NCI-H82 treated with DMSO at 0.1 percent for 48 hours (cell line): Measurements from ENCODE around the gene MYCBP.
A peak's percentile ranks its signal among the peaks of the same experiment; 100 is the strongest.
"Not testable (repeated sequence)": the region's sequence is repeated elsewhere in the genome, so short reads cannot be mapped to it uniquely, and the experiment has no call there.

Experiments used
- DNase-seq: peaks from one replicate; lab custom pipeline; 2025; ENCODE audit not compliant: unreplicated experiment; lab: John Stamatoyannopoulos, UW

MYCBP gene, protein sequence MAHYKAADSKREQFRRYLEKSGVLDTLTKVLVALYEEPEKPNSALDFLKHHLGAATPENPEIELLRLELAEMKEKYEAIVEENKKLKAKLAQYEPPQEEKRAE

DNA sequence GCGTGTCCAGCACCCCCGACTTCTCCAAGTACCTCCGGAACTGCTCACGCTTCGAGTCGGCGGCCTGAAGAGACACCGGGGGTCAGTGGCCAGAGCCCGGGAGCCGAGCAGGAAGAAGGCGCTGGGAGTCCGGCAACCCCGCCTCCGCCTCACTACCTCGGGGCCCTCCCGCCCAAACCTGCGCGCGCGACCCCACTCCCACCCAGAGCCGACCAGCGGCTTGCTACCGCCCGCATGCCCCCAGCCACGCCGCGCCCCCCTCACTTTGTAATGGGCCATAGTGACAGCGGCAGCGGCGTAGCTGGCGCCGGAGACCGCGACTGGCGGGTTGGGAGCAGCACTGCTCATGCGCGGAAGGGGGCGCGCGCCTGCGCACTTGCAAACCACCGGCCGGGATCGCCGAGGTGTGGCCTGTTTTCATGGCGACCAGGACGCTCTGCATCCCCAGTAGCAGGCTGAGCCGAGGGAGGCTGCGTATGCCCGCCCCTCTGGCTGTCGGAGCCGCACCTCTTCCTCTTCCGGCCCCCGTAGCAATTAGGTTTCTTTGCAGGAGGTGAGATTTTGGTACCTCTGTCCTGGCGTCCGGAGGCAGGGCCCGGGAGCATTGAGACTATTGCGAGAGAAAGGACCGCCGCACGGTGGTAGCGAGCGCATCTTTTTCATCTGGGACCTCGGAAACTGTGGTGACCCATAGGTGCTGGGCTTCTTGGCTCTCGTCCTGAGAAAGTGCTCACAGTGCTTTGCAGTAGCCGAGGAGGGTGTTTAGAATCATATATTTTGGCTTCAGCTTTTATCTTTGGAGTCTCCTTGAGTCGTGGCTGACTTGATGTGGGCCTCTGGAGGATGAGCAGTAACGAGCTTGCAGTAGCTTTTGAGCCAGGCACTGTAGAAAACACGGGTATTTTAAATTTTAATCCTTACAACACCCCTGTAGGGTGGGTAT, at the start of gene MYCBP:
TSS of gene MYCBP (minus strand) at position 322 of the 943 bp plus-strand sequence. CDS start at position 279, 43 bp downstream.
- peak; percentile 87 for DNase-seq

DNA sequence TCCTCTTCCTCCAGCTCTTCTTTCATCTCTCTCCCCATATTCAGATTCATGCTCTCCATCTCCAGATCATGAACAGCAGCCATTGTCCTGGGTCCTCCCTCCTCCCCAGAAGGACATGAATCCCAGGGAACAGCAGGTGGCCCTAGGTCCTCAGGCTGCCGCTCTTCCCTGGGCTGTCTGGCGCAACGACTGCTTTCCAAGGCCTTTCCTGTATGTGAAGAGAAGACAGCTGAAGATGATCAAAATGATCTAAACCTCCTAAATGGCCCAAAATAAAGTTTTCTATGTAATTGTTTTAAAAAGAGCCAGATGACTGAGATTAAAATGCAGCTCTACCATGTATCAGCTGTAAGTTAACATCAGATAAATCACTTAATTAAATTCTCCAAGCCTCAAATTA, 46.0 kb upstream of the MYCBP start:
- DNase-seq: no peak

DNA sequence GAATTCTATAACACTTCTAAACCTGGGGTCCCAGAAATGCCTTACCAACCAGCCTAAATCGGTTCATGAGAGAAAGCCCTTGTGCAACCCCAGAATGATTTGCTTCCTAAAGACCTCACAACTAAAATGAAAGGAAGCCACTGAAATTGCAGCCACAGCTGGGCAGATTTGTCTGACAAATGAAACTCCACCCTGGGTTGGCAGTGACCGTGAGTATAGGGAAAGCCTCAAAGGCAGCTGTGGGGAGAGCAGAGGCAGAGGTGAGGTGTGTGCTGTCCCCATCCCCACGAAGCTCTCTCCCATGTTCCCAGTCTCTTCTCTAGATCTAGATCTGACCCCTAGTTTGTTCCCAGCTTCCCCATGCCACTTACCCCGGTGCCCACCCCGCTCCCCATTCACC, 45.4 kb upstream of the MYCBP start:
- DNase-seq: no peak

DNA sequence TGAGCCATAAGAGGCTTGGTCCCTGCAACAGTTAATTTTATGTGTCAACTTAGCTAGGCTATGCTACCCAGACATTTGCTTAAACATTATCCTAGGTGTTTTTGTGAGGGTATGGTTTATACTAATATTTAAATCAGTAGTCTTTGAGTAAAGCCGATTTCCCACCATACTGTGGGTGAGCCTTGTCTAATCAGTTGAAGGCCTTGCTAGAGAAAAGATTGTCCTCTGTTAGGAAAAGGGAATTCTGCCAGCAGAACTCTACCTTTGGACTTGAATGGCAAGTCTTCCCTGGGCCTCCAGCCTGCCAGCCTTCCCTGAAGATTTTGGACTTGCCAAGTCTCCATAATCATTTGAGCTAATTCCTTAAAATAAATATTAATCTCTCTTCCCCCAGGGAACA, 44.6 kb upstream of the MYCBP start:
- no peak for DNase-seq

DNA sequence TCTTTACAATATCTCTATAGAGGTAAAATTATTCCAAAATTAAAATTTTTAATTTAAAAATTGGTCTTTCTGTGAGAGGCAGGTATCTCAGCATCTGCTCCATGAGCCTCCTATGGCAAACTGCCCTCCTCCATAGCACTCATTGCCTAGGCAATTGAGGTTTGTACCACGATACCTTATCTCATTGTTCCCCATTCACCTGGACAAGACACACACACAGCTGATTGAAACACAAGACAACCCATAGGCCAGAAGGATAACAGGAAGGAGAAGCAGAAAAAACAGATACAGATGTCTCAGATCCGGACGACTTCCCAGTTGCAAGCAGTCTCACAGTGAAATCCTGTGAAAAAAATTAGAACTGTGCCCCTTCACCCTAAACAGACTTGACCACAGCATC, 44.2 kb upstream of the MYCBP start:
- no peak for DNase-seq

DNA sequence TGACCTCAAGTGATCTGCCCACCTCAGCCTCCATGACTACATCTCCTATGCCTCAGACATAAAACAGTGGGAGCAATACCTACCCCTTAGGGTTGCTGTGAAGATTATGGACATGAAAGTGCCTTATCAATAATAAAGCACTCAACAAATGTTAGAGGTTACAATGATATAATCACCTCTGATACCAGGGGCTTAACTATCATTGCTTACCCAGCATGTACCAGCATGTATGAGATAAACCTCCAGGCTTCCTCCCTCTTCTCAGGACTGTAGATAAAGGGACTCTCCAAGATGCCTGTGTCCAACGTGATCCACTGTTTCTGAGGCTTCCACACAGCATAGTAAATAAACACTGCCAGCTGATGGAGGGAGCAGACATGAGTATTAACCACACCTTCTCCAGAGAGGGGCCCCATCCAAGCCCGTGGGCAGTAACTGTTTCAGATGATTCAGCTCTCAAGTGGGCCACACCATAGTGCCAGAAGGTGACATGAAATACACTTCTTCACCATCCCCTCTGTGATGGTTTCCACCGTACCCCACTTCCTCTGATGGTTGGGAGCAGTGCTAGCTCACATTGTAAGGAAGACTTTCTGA, 42.3 kb upstream of the MYCBP start:
- DNase-seq: no peak

DNA sequence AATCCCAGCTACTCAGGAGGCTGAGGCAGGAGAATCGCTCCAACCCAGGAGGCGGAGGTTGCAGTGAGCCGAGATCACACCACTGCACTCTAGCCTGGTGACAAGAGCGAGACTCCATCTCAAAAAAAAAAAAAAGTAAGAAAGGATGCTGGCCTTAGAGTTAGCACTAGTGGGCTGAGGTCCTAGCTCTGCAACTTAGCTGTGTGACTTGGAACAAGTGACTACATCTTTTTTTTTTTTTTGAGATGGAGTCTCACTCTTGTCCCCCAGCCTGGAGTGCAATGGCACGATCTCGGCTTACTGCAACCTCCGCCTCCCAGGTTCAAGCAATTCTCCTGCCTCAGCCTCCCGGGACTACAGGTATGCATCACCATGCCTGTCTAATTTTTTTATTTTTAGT, 41.8 kb upstream of the MYCBP start:
- DNase-seq: not testable (repeated sequence)

DNA sequence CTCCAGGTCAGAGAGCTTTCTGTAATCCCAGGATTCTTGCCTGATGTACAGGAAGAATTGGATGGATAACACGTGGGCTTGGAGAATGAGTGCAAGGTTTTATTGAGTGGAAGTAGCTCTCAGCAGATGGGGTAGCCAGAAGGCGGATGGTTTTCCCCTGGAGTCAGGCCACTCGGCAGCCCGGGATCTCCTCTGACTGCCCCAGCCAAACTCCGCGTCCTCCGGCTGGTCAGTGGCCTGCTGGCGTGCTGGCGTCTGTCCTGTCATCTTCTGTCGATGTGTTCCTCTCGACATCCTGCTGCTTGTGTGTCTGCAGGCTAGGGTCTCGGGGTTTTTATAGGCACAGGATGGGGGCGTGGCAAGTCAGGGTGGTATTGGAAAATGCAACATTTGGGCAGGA, 35.7 kb upstream of the MYCBP start:
- DNase-seq: peak; percentile 43

DNA sequence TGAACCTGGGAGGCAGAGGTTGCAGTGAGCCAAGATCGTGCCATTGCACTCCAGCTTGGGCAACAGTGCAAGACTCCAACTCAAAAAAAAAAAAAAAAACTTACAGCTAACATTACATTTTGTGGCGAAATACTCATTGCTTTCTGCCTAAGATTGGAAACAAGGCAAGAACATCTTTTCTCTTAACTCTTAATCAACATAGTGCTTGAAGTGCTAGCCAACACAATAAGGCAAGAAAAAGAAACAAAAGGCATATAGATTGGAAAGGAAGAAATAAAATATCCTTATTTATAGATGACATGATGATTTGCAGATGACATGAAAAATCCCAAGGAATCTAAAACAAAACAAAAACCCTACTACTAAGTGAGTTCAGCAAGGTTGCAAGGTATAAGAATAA, 32.8 kb upstream of the MYCBP start:
- DNase-seq: no peak

DNA sequence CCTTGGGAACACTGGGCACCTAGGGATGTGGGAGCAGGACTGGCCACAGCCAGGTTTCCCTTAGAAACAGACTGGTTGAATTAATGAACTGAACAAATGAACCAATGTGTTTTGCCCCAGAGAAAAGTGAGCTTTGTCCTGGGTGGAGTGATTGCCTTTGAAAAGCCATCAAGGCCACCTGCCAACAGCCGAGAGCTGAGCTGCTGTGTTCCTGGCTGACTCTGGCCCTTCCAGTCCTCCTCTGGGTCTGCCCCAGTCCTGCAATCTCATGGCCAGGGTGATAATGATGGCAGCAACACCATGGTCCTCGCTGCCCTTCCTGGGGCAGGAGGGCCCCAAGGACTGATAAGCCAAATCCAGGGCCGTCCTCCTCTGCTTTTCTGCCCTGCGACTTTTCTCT, 26.4 kb upstream of the MYCBP start:
- DNase-seq: no peak

DNA sequence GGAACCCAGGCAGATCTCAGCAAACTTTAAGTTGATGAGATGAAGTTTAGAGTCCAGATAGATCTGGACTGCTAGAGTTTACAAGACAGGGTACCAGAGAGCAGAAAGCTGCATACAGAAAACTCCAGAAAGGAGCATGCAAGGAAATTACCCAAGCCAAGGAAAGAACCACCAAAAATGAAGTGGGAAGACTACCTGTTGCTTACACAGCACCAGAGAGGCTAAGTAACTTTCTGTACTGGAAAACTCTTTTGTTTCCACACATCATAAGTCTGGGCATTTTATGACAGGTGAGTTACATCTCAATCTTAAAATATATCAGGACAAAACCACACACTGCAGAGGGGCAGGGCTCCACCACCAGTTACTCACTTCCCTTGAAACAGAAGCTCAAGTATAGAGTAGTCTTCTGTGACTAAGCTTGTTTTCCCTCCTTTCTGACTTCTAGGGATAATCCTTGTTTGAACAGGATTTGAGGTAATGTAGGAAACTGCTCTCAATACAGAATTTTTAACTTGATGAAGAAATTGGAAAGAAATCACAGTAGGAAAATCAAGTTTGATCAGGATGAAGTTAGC, 25.6 kb upstream of the MYCBP start:
- DNase-seq: no peak

DNA sequence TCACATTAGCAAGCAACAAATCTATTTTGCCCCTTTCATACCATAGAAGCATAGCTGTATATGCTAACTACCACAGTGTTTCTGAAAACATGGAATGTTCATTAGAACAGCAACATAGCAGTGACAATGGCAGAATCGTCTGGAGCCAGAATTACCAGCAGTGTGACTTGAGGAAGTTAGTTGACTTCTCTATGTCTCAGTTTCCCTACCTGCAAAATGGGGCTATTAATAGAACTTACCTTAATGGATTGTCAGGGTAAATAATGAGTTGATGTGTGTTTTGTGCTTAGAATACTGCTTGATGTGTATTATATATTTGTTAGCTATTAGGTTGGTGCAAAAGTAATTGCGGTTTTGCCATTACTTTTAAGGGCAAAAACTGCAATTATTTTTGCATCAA, 23.0 kb upstream of the MYCBP start:
- DNase-seq: no peak

DNA sequence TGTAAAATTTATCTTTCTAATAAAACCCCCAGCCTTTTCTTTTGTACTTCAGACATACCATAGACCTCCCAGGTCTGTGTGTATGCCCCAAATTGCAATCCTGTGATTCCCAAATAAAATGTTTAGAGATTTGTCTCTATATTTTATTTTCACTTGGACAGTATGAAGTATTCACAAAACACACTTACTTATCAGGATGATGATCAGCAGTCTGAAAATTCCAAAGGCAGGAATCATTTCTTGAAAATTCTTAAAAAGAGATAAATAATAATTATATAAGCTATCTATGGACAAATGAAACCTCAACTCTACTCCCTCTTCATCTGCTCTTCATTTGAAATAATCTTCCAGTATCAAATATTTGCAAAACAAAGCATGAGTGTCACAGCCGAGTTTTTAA, 19.8 kb upstream of the MYCBP start:
- DNase-seq: no peak

DNA sequence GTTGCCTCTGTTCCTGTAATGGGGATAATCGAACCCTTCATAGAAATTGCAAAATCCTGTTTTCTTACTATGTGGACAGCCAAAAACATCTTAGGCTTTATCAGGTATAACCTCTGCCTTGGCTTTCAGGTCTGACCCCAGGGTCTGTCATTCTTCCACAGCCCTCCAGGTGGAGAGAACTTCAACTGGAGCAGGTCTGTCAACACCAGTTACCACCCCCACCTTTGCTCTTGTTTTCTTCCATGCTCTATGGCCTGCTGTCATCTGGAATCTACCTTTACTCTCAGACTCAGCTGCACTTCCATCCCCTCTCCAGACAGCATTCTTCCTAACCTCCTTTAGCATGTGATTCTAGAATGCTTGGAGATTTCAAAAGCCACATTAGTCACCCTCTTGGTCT, 18.6 kb upstream of the MYCBP start:
- no peak for DNase-seq

DNA sequence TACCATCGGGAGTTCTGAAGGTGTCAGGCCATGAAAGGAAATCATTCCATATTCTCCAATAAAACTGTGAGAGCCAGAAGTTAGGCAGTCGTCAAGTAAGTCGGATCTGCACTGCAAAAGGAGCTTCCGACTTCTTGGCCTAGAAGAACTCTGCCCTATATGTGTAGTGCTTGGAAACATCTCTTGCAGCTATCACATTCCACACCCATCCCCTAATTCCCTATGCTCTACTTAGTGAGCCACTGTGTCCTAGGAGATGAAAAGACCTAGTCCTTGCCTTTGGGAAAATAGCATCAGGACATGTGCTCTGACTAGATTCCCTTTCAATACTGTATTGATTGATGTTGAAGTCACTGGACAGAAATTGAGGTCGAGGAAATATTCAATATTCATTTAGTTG, 16.4 kb upstream of the MYCBP start:
- DNase-seq: no peak

DNA sequence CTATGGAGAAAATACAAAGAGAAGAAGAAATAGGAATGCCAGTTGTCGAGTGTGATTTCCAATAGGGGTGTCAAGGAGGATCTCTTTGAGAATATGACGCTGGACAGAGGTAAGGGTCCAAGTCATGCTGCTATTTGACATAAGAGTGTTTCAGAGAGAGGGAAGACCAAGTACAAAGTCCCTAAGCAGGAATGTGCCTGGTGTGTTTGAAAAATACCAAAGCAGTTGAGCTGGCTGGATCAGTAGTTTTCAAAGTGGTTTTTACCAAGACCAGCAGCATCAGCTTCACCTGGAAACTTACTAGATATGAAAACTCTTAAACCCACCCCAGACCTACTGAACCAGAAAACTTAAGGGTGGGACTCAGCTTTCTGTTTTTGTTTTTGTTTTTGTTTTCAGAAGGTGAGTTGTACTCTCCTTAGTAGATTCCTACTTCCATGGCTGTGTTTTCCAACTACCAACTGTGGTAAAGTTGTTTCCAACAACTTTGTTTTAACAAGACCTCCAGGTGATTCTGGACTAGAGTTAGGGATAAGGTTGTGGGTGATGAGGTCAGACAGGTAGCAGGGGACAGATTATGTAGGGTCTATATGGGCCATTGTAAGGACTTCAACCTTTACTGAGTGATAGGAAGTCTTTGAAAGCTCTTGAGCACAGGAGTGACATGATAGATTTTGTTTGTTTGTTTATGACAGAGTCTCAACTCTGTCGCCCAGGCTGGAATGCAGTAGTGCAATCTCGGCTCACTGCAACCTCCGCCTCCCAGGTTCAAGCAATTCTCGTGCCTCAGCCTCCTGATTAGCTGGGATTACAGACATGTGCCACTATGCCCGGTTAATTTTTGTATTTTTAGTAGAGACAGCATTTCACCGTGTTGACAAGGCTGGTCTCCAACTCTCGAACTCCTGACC, 15.5 kb upstream of the MYCBP start:
- DNase-seq: no peak

DNA sequence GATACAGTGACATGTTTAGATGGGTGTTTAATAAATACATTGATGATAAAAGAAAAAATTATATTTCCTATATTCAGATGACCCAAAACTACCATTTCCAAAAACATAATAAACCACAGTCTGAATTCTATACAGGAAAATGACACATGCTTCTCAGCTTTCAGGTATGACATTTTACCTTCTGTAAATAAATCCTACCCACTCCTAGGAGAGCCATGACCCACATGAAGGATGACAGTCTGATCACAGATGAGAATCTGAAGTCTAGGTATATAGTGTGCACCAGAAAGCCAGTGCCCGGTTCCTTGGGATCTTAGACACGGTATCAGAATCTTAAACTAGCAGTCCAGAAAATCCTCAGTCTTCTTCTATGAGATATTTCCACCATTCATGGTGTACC, 11.9 kb upstream of the MYCBP start:
- no peak for DNase-seq

DNA sequence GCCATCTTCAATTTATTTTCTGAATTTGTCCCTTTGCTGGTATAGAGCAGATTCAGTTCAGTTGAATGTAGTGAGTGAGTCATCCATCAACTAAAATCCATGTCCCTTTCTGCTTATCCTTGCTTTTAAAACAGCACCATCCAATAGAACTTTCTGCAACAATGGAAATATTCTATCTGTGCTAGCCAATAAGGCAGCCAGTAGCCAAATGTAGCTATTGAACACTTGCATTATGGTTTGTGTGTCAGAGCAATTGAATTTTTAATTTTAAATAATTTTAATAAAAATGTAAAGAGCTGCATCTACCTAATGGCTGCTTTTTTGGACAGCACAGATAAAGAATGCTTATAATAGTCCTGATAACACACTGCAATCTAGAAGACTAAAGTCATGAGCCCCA, 8.3 kb upstream of the MYCBP start, which contains the start of gene GJA9:
TSS of gene GJA9 (minus strand) at position 101 of the 400 bp plus-strand sequence. CDS start 5,489 bp downstream, outside the sequence.
- no peak for DNase-seq

DNA sequence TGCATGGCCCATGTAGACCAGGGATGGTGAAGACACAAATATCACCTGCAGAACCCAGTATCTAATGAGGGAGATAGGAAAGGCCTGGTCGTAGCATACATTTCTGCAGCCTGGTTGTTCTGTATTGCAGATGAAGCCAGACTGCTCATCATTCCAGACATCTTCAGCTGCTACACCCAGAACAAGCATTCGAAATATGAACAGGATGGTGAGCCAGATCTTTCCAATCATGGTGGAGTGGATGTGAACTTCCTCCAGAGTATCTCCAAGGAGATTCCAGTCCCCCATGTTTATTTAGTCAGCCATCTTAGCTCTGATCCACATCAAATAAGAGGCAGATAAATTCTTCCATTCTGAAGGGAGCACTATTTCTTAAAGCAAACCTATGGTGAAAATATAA, 2.7 kb upstream of the MYCBP start:
- no peak for DNase-seq

DNA sequence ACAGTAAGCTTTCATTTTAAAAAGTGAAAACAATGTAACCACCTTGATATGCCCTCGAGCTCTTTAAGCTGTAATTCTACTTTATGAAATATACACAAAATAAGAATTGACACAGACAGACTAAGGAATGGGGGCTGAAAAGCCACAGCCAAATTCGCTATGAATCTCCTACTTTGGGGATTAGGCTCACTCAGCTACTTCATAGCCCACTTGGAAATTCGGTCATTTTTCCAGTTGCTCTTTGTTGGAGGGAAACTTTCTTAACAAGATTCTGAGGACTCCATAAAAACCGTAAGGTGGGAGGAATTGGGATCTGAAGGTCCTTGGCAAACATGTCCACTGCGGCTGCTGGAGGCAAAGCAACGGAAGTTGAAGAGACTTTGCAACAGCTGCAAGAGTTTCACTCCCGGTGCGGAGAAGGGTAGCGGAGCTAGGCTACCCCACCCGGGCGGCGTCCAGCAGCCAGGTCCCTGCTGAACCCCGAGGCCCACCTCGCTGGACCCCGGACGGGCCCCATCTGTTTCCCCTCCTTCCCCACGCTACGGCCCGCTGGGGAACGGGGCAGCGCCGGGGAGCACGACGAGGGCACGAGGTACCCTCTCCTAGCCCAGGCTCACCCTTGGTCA, 634 bp downstream of the MYCBP start:
- no peak for DNase-seq
